ENCODE measurements around the gene AIPL1.

The AIPL1 gene

DNA sequence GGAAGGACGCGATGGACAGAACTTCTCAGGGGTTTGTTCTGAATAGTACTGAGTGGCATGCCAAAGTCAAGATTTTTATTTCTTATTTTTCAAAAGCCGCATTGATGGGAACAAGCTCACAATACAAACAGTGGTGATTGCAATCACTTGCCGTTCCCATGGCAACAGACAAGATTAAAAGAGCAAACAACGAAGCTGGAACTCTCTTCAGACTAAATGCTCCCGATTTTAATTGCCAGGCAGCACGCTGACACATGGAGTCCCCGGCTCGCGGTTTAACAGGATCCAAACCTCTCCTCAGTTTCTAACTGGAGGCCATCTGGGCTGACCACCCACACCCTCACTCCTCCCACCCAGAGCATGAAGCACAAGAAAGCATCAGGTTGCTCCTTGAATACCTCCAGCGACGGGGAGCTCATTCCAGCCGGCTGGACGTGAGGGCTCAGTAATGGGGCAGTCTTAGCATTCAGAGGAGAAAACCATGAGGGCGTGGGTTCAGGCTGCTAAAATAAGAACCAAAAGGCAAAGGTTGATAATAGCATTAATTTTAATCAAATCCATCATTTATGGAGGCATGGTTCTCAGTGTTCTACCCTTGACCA is 41.5 kb downstream of the AIPL1 start:
- Histone ChIP-seq H3K4me2 (no peak overlapping the region), H3K4me3 (no peak overlapping the region), H3K9me3 (no peaks in the 10 kb centered on the region), H4K20me1 (no peaks in the 10 kb centered on the region), H3K4me1 (no peaks in the 10 kb centered on the region), H3K36me3 (no peaks in the 10 kb centered on the region), H3K9ac (no peak overlapping the region), H3K27me3 (no peaks in the 10 kb centered on the region), H3K27ac (no peak overlapping the region)
- TF ChIP-seq Cebpa-rat (IDR thresholded peaks at IDR 0.05): no peak

DNA sequence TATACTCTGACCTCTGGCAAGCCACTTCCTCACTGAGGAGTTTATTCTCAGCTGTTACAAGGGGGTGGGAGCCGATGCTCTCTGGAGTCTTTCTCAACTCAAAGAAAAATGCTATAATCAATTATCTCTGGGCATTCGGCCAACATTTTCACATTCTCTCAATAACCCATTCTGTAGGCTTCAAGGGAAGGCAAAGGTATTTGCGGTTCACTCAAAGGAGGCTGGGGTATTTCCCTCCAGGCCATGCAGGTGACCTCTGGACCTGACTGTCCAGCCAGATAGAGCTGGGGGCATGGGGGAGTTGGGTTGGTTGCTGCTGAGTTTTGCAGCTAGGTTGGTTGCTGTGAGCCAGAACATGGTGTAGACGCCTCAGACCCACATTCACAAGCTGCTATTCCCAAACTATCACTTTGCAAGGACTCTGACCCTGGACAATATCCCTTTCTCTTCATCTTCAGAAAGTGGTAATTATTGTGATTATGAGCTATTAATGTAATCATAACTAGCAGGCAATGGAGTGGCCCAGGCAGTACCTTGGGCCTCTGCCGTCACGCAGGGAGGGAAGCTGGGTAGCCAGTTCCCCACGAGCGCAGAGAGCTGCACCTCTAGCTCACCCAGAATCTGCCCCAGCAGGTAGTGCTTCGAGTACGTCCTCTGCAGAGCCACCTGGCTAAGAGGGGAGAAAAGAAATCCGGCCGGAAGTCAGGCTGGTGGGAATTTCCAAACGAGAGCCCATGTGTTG is 42.1 kb downstream of the AIPL1 start:
- no peak overlapping the region for H3K4me3 ChIP-seq
- H3K27me3 ChIP-seq: no peaks in the 10 kb centered on the region
- H3K9ac ChIP-seq: no peak overlapping the region
- no peaks in the 10 kb centered on the region for H3K9me3 ChIP-seq
- H3K4me1 ChIP-seq: no peaks in the 10 kb centered on the region
- no peak overlapping the region for H3K4me2 ChIP-seq
- no peak for TF ChIP-seq Cebpa-rat (IDR thresholded peaks at IDR 0.05)
- no peak overlapping the region for H3K27ac ChIP-seq
- no peaks in the 10 kb centered on the region for H3K36me3 ChIP-seq
- H4K20me1 ChIP-seq: no peaks in the 10 kb centered on the region

DNA sequence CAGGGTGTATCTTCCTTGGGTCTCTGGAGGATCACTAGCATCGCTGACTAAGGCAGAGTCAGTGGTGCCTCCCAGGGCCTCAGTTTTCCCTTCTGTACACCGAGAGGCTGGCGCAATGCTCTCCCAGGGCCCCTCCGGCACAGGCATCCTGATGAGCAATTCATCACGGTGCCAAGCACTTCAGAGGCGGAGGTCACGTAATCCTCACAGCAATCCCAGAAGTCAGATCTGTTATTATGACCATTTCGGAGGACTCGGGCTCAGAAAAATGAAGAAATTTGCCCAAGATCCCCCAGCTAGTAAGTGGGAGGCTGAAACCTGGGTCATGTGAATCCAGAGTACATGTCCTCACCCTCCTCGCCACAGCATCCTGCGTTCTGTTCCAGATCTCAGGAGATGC is 46.5 kb downstream of the AIPL1 start:
- Histone ChIP-seq H3K9me3 (no peaks in the 10 kb centered on the region), H3K27me3 (no peaks in the 10 kb centered on the region), H3K36me3 (no peaks in the 10 kb centered on the region), H3K4me3 (no peak overlapping the region), H3K4me2 (no peak overlapping the region), H3K4me1 (no peaks in the 10 kb centered on the region), H3K27ac (no peak overlapping the region), H3K9ac (no peak overlapping the region), H4K20me1 (no peaks in the 10 kb centered on the region)
- no peak for TF ChIP-seq Cebpa-rat (IDR thresholded peaks at IDR 0.05)

DNA sequence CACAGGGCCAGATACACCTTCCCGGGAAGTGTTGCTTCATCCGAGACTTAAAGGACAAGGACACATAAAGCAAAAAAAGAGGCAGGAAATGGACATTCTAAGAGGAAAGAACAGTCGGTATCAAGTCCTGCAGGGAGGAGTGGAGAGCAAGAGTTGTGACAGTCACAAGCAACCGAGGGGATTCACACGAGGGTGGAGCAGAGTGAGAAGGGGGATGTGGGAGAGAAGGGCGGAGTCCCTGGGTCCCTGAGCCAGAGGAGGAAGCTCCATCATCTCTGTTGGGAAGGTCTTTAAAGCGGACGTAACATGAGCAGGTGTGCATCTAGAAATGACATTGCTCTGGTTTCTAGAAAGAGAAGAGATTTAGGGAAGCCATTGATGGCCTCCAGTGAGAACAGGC is 47.1 kb downstream of the AIPL1 start:
- TF ChIP-seq Cebpa-rat (IDR thresholded peaks at IDR 0.05): no peak

DNA sequence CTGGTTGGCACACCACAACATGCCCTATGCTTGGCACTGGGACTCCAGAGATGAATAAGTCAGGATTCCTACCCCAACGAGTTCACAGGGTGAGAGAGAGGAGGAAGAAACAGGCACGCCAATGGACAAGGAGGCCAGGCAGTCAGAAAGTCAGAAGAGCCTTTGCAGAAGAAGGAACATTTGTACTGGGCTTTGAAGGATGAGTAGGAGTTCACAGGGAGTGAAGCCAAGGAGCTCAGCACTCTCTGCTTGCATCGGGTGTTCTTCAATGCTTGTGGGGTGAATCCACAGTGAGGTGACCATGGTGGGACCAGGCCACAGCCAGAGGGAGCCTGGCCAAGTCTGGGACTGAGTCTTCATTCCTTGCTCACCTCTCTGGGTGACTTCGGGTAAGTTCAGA is 47.5 kb downstream of the AIPL1 start:
- TF ChIP-seq Cebpa-rat (IDR thresholded peaks at IDR 0.05): no peak
- H3K4me1 ChIP-seq: no peaks in the 10 kb centered on the region

More for the DNA sequence above, 47.1 kb downstream of the AIPL1 start:
- no peaks in the 10 kb centered on the region for H3K27me3 ChIP-seq
- no peaks in the 10 kb centered on the region for H3K36me3 ChIP-seq
- H3K4me3 ChIP-seq: no peak overlapping the region
- H3K4me1 ChIP-seq: no peaks in the 10 kb centered on the region
- no peaks in the 10 kb centered on the region for H3K9me3 ChIP-seq
- no peak overlapping the region for H3K4me2 ChIP-seq
- no peak overlapping the region for H3K27ac ChIP-seq
- H3K9ac ChIP-seq: no peak overlapping the region
- H4K20me1 ChIP-seq: no peaks in the 10 kb centered on the region

DNA sequence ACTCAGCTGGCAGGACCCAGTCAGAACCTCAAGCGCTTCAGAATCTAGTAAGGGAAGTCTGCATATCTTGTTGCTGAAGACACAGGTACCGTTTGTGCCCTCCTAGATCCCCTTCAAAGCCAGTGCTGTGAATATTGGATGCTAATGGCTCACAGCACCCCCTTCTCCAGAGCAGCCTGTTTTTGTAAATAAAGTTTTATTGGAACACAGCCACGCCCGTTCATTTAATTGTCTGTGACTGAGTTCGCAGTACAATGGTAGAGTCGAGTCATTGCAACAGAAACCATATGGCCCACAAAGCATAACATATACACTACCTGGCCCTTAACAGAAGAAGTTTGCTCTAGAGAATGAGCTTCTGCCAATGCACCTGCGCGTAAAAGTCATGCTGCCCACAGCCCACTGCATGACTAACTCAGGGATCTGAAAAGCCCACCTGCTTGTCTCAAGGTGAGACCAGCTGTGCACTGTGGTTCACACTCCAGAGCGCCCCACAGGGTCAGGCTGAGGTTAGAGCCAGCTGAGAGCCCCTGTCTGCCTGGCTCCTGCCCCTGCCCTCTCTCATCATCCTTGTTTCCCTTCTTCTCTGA is 48.8 kb downstream of the AIPL1 start:
- Histone ChIP-seq H3K9ac (no peak overlapping the region), H3K4me1 (no peaks in the 10 kb centered on the region), H3K4me2 (no peak overlapping the region), H3K36me3 (no peaks in the 10 kb centered on the region), H4K20me1 (no peaks in the 10 kb centered on the region), H3K9me3 (no peaks in the 10 kb centered on the region), H3K27me3 (no peaks in the 10 kb centered on the region), H3K27ac (no peak overlapping the region), H3K4me3 (no peak overlapping the region)
- TF ChIP-seq Cebpa-rat (IDR thresholded peaks at IDR 0.05): no peak

More for the DNA sequence above, 47.5 kb downstream of the AIPL1 start:
- Histone ChIP-seq H3K9ac (no peak overlapping the region), H3K9me3 (no peaks in the 10 kb centered on the region), H3K27ac (no peak overlapping the region), H3K4me2 (no peak overlapping the region), H3K4me3 (no peak overlapping the region), H4K20me1 (no peaks in the 10 kb centered on the region), H3K36me3 (no peaks in the 10 kb centered on the region), H3K27me3 (no peaks in the 10 kb centered on the region)

DNA sequence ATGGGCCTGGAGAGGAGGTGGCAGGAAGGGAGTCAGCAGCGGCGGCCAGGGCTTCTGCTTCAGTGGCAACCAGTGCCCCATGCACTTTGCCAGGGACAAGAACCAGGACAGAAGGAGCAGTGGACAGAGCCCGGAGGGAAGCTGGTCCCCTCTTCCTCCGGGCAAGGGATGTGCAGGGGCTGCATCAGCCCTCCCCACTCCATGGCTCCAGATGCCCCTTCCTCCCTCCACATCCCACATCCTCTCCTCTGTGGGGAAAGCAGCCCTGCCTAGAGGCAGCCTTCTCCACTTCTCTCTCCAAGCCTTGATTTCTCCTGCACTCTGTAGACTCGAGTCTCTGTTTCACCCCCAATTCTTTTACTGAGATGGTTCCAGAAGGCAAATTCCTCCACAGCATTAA is 50.4 kb downstream of the AIPL1 start:
- Histone ChIP-seq H3K4me1 (no peaks in the 10 kb centered on the region), H3K9me3 (no peaks in the 10 kb centered on the region), H4K20me1 (no peaks in the 10 kb centered on the region), H3K27me3 (no peaks in the 10 kb centered on the region), H3K4me2 (no peak overlapping the region), H3K4me3 (no peak overlapping the region), H3K9ac (no peak overlapping the region), H3K27ac (no peak overlapping the region), H3K36me3 (no peaks in the 10 kb centered on the region)
- no peak for TF ChIP-seq Cebpa-rat (IDR thresholded peaks at IDR 0.05)

DNA sequence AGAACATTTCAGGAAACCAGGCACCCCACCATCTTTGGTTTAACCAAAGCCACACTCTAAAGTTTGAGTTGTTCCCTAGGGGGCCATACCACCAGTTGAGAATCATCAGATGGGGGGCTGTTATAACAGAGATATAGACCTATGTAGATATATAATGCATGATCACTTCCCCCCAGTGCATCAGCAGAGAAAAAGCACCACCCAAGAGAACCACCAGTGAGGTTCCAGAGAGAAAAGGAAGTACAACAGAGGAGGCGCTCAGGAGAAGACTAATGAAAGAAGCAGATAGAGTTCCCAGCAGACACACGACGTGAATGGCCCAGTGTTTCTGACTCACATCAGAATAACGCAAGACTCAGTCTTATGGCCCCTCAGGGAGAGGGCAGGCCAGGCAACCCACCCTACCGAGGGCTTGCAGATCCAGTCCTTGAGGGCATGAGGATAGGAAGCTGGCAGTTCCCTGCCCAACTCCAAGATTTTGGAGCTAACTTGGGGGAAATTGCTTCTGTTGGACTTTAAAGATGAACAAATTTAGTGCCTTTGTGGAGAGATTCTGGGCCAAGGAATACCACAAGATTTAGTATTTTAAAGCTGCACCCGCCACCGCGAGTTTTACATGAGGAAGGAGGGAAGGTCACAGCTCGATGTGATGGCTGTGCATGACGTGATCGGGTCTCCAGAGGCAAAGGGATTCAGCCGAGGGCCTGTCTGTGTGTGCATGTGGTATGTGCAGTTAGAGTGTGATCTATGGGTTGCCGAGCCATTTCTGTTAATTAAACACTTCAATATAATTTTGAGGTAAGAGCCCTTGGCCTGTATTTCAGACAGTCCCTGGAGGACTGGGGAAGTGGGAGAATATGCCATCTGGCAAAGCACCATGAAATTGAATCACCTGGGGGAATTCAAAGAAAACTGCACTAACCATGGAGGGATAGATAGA is 53.1 kb downstream of the AIPL1 start:
- H3K36me3 ChIP-seq: no peaks in the 10 kb centered on the region
- no peak overlapping the region for H3K4me3 ChIP-seq
- no peak overlapping the region for H3K4me2 ChIP-seq
- H3K27ac ChIP-seq: no peak overlapping the region
- H3K27me3 ChIP-seq: no peaks in the 10 kb centered on the region
- H3K9me3 ChIP-seq: 0 out of 2 replicates have a peak, but pooled peaks cover 5% of the 10 kb centered on the region
- no peak overlapping the region for H3K9ac ChIP-seq
- H4K20me1 ChIP-seq: no peaks in the 10 kb centered on the region
- H3K4me1 ChIP-seq: no peaks in the 10 kb centered on the region
- TF ChIP-seq Cebpa-rat (IDR thresholded peaks at IDR 0.05): no peak

DNA sequence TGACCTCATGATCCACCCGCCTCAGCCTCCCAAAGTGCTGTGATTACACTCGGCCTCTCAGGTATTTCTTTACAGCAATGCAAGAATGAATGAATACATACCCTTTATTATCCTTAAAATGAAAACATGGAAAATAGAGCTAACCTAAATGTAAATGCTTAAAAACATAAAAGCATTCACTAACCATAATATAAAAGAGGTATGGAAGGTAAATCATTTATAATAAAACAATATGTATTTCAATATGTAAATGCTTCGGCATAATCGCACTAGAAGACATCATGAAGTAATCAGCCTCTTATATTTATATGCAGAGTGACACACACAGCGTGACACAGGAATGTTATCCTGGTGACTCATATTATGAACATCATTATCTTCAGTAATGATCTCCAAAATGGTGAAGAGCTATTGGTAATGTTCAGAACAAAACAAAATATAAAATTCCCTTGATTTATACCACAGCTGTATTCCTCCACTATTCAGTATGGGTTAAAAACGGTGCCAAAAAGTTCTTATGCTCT is 53.9 kb downstream of the AIPL1 start:
- no peak overlapping the region for H3K27ac ChIP-seq

More for the DNA sequence above, 53.9 kb downstream of the AIPL1 start:
- H3K9ac ChIP-seq: no peak overlapping the region
- no peaks in the 10 kb centered on the region for H4K20me1 ChIP-seq
- no peak overlapping the region for H3K4me3 ChIP-seq
- no peak for TF ChIP-seq Cebpa-rat (IDR thresholded peaks at IDR 0.05)
- no peaks in the 10 kb centered on the region for H3K27me3 ChIP-seq
- H3K4me1 ChIP-seq: no peaks in the 10 kb centered on the region
- no peaks in the 10 kb centered on the region for H3K36me3 ChIP-seq
- 0 out of 2 replicates have a peak, but pooled peaks cover 5% of the 10 kb centered on the region for H3K9me3 ChIP-seq
- no peak overlapping the region for H3K4me2 ChIP-seq
